Measurements from ENCODE around the gene ADCY9. TPM values are rescaled to one million over a fixed set of nuclear protein-coding genes. Genes with fewer than 3 reads are reported as not detected.

ADCY9 gene
- total RNA-seq, 1 donor from 2014 or later = 1.3 TPM

GRCh38 chr16:3938843-3939624 is 177.2 kb downstream of the ADCY9 start:
- ChIA-PET POLR2A (interaction anchor here (0.6 to 1.9 kb wide), 2 partner anchors 315 to 1186 kb away, joined by 5 to 9 read pairs; partner anchors contain the start of gene SRRM2), CTCF (interaction anchor here (1.0 to 2.9 kb wide), 6 partner anchors 10 to 464 kb away, joined by 3 to 11 read pairs (median 4); no protein-coding TSS in a partner anchor)
- intact Hi-C loops (cut with micrococcal nuclease) = loop anchor here (1.0 kb wide), 3 partner anchors 249 to 463 kb away; no protein-coding TSS in a partner anchor
- Mint-ChIP-seq H3K4me3 (no peak overlapping the region), H3K27ac (no peak overlapping the region), H3K4me1 (peaks cover 3% of the 10 kb centered on the region), H3K27me3 (peaks cover 4% of the 10 kb centered on the region), H3K9me3 (no peaks in the 10 kb centered on the region), H3K36me3 (ENCODE audit: low read depth) (no peaks in the 10 kb centered on the region)
- peak; percentile 36 for TF ChIP-seq CTCF (IDR thresholded peaks at IDR 0.05)
- ATAC-seq (ENCODE audit: low read depth) = peak; percentile 81
- peak; percentile 68 for DNase-seq

GRCh38 chr16:3938471-3938842 is 177.8 kb downstream of the ADCY9 start:
- Mint-ChIP-seq H3K27ac (no peak overlapping the region), H3K36me3 (ENCODE audit: low read depth) (no peaks in the 10 kb centered on the region), H3K4me3 (no peak overlapping the region), H3K4me1 (peaks cover 3% of the 10 kb centered on the region), H3K9me3 (no peaks in the 10 kb centered on the region), H3K27me3 (peaks cover 4% of the 10 kb centered on the region)
- DNase-seq (no peak), ATAC-seq (ENCODE audit: low read depth) (no peak)
- intact Hi-C loops (cut with micrococcal nuclease) = no loop called here
- TF ChIP-seq CTCF (IDR thresholded peaks at IDR 0.05) = no peak
- POLR2A ChIA-PET = interaction anchor here (1.9 kb wide), 1 partner anchor 315 kb away, joined by 9 read pairs; no protein-coding TSS in a partner anchor
- CTCF ChIA-PET = interaction anchor here (1.1 to 2.9 kb wide), 5 partner anchors 258 to 464 kb away, joined by 3 to 11 read pairs (median 5); no protein-coding TSS in a partner anchor

- Mint-ChIP-seq H3K27me3 (peaks cover 4% of the 10 kb centered on the region), H3K27ac (no peak overlapping the region), H3K4me3 (no peak overlapping the region), H3K9me3 (no peaks in the 10 kb centered on the region), H3K36me3 (ENCODE audit: low read depth) (no peaks in the 10 kb centered on the region), H3K4me1 (peaks cover 3% of the 10 kb centered on the region)
- no peak for TF ChIP-seq CTCF (IDR thresholded peaks at IDR 0.05)
- intact Hi-C loops (cut with micrococcal nuclease) = no loop called here
- ChIA-PET CTCF (interaction anchor here (0.7 to 1.9 kb wide), 4 partner anchors 317 to 466 kb away, joined by 3 to 4 read pairs (median 4); no protein-coding TSS in a partner anchor), POLR2A (interaction anchor here (0.9 kb wide), 1 partner anchor 317 kb away, joined by 3 read pairs; no protein-coding TSS in a partner anchor)
- DNase-seq (no peak), ATAC-seq (ENCODE audit: low read depth) (no peak)
These were observed 179.0 kb downstream of the ADCY9 start for GRCh38 chr16:3937066-3937875.

GRCh38 chr16:3935921-3936320 is 180.3 kb downstream of the ADCY9 start:
- Mint-ChIP-seq H3K27me3 (peaks cover 4% of the 10 kb centered on the region), H3K27ac (no peak overlapping the region), H3K36me3 (ENCODE audit: low read depth) (no peaks in the 10 kb centered on the region), H3K4me3 (no peak overlapping the region), H3K9me3 (no peaks in the 10 kb centered on the region), H3K4me1 (peaks cover 3% of the 10 kb centered on the region)
- TF ChIP-seq CTCF (IDR thresholded peaks at IDR 0.05) = no peak
- intact Hi-C loops (cut with micrococcal nuclease) = no loop called here
- ATAC-seq (ENCODE audit: low read depth) (no peak), DNase-seq (no peak)
- POLR2A ChIA-PET = no interaction called here
- CTCF ChIA-PET = no interaction called here

Measured in activated B cell treated with CpG ODN at 0.5 μM for 24 hours (primary cell).